HL-60 (cell line): ENCODE measurements around the gene LHCGR.

Experiments used
- DNase-seq, 2 experiments: peaks; one replicate each; pipeline ENCODE4 v3.0.0-alpha.2; 2010 to 2020; ENCODE audit warnings: low read depth in 1 of 2, low spot score in 1 of 2
- H3K27ac ChIP-seq: fragments of 250-450 bp; sonication (Bioruptor Pico); replicated peaks from 2 replicates; pipeline ENCODE4 v1.5.1; 2020; ENCODE audit warnings: mild to moderate bottlenecking, moderate library complexity
- H3K27me3 ChIP-seq: fragments of 250-450 bp; sonication (Bioruptor Pico); 2 replicates; pipeline ENCODE4 v1.5.1; 2021; ENCODE audit warnings: mild to moderate bottlenecking, moderate library complexity; ENCODE audit not compliant: insufficient read depth, poor library complexity, severe bottlenecking
- H3K4me3 ChIP-seq: replicated peaks from 2 replicates; pipeline ENCODE4 v1.5.1; 2011; ENCODE audit warnings: mild to moderate bottlenecking, control low read depth, low read length; ENCODE audit not compliant: insufficient read depth
- CTCF ChIP-seq: IDR thresholded peaks from one replicate; pipeline ENCODE4 v1.5.1; 2011; ENCODE audit warnings: low read length, control low read depth, inconsistent platforms; ENCODE audit not compliant: insufficient read depth
- GABPA ChIP-seq: IDR thresholded peaks from 2 replicates; pipeline ENCODE4 v1.6.1; 2012; ENCODE audit warnings: low read depth
- POLR2AphosphoS5 ChIP-seq: IDR thresholded peaks from 2 replicates; pipeline ENCODE4 v1.6.1; 2012; ENCODE audit warnings: low read depth
- REST ChIP-seq: IDR thresholded peaks from 2 replicates; pipeline ENCODE4 v1.6.1; 2012; ENCODE audit warnings: low read depth; ENCODE audit not compliant: insufficient replicate concordance
- SPI1 ChIP-seq: IDR thresholded peaks from 2 replicates; pipeline ENCODE4 v1.6.1; 2012; ENCODE audit warnings: low read depth, mild to moderate bottlenecking, borderline replicate concordance

The LHCGR gene

GRCh38 chr2:48793671-48794070, 38.1 kb upstream of the LHCGR start:
- DNase-seq = no peak
- Histone ChIP-seq H3K27me3 (peaks cover 2% of the 10 kb centered on the region), H3K4me3 (no peak overlapping the region), H3K27ac (no peak overlapping the region)
- TF ChIP-seq POLR2AphosphoS5 (no peak), CTCF (no peak), SPI1 (no peak), REST (no peak), GABPA (no peak)

GRCh38 chr2:48792030-48792429, 36.5 kb upstream of the LHCGR start:
- H3K27ac ChIP-seq = no peak overlapping the region
- DNase-seq = no peak
- no peak overlapping the region for H3K4me3 ChIP-seq
- TF ChIP-seq CTCF = no peak
- no peak for TF ChIP-seq POLR2AphosphoS5
- no peak for TF ChIP-seq GABPA
- TF ChIP-seq REST = no peak
- no peak for TF ChIP-seq SPI1
- H3K27me3 ChIP-seq = peaks cover 2% of the 10 kb centered on the region

- no peak for DNase-seq
- Histone ChIP-seq H3K27me3 (peaks cover 2% of the 10 kb centered on the region), H3K27ac (no peak overlapping the region), H3K4me3 (no peak overlapping the region)
- no peak for TF ChIP-seq POLR2AphosphoS5
- TF ChIP-seq GABPA = no peak
- no peak for TF ChIP-seq REST
- TF ChIP-seq SPI1 = no peak
- TF ChIP-seq CTCF = no peak
These were observed 35.1 kb upstream of the LHCGR start for GRCh38 chr2:48790407-48791170.
